ENCODE results near the gene MYF5.
"Not testable (repeated sequence)": the region's sequence is repeated elsewhere in the genome, so short reads cannot be mapped to it uniquely, and the experiment has no call there.

MYF5 gene

GRCh38 chr12:80716696-80717469, at the start of gene MYF5:
MYF5 (plus strand) TSS chr12:80716912; CDS start chr12:80717064, 152 bp downstream.
- intact Hi-C loops (cut with DNase I; ENCODE audit: low total_unique reads) = no loop called here
- TF ChIP-seq, protein P1, sequence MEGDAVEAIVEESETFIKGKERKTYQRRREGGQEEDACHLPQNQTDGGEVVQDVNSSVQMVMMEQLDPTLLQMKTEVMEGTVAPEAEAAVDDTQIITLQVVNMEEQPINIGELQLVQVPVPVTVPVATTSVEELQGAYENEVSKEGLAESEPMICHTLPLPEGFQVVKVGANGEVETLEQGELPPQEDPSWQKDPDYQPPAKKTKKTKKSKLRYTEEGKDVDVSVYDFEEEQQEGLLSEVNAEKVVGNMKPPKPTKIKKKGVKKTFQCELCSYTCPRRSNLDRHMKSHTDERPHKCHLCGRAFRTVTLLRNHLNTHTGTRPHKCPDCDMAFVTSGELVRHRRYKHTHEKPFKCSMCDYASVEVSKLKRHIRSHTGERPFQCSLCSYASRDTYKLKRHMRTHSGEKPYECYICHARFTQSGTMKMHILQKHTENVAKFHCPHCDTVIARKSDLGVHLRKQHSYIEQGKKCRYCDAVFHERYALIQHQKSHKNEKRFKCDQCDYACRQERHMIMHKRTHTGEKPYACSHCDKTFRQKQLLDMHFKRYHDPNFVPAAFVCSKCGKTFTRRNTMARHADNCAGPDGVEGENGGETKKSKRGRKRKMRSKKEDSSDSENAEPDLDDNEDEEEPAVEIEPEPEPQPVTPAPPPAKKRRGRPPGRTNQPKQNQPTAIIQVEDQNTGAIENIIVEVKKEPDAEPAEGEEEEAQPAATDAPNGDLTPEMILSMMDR (IDR thresholded peaks at IDR 0.05) = no peak
- H3K27me3 ChIP-seq = peaks cover 0 to 15% of the 10 kb centered on the region in 2 donors
- no peak within 1 kb of the TSS for H3K27ac ChIP-seq
- DNase-seq = no peak
- H3K4me3 ChIP-seq = no peak within 1 kb of the TSS
- H3K4me1 ChIP-seq = no peaks in the 10 kb centered on the region
- H3K9me3 ChIP-seq = no peaks in the 10 kb centered on the region
- no peaks in the 10 kb centered on the region for H3K36me3 ChIP-seq

GRCh38 chr12:80670214-80670613, 46.5 kb upstream of the MYF5 start:
- no peak for DNase-seq
- H3K4me3 ChIP-seq = no peak overlapping the region
- H3K36me3 ChIP-seq = no peaks in the 10 kb centered on the region
- no peaks in the 10 kb centered on the region for H3K27me3 ChIP-seq
- H3K9me3 ChIP-seq = no peaks in the 10 kb centered on the region
- TF ChIP-seq, protein P1 (IDR thresholded peaks at IDR 0.05) = no peak
- no peak overlapping the region for H3K27ac ChIP-seq
- intact Hi-C loops (cut with DNase I; ENCODE audit: low total_unique reads) = no loop called here
- no peaks in the 10 kb centered on the region for H3K4me1 ChIP-seq

DNA sequence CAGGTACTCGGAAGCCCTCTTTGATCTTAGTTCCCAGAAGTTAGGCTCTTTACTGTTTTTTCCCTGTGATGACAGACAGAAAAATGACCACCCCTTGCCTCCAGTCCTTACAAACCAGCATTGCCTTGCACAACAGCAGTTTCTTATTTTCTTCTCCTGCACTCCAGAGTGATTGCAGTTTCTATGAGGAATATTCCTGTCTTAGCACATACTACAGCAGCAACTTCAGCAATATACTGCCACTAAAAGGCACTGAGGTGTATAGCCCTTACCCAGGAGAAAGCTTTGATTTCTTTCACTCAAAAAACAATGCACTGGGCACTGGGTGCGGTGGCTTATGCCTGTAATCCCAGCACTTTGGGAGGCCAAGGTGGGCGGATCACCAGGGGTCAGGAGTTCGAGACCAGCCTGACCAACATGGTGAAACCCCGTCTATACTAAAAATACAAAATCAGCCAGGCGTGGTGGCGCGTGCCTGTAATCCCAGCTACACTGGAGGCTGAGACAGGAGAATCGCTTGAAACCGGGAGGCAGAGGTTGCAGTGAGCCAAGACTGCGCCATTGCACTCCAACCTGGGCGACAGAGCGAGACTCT, 40.6 kb upstream of the MYF5 start:
- intact Hi-C loops (cut with DNase I; ENCODE audit: low total_unique reads) = not testable (repeated sequence)

GRCh38 chr12:80676856-80677255, 39.9 kb upstream of the MYF5 start:
- TF ChIP-seq, protein P1 (IDR thresholded peaks at IDR 0.05) = no peak
- intact Hi-C loops (cut with DNase I; ENCODE audit: low total_unique reads) = no loop called here
- DNase-seq = no peak
- Histone ChIP-seq H3K36me3 (no peaks in the 10 kb centered on the region), H3K4me1 (no peaks in the 10 kb centered on the region), H3K4me3 (no peak overlapping the region), H3K27ac (no peak overlapping the region), H3K9me3 (no peaks in the 10 kb centered on the region), H3K27me3 (no peaks in the 10 kb centered on the region)

More for the DNA sequence above, 40.6 kb upstream of the MYF5 start:
- not testable (repeated sequence) for H3K27ac ChIP-seq, H3K4me3 ChIP-seq, H3K36me3 ChIP-seq, H3K4me1 ChIP-seq, H3K9me3 ChIP-seq, H3K27me3 ChIP-seq, DNase-seq

DNA sequence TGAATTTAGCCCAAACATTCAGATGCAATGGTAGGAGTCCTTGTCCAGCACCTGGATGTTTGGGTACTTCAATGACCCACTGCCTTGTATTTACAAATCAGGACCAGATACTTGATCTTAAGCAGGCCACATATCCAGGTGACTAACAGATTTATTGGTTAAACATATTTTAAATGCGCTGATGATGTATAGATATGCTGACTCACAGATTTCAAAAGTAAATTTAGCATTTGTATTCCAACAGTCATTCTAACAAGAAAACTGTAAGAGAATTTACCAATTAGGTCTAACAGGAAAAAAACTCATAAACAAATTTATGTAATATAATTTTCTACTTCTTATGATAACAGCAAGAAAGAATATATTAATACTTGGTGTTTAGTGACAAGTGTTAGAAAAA, 38.7 kb upstream of the MYF5 start:
- Histone ChIP-seq H3K4me1 (no peaks in the 10 kb centered on the region), H3K9me3 (no peaks in the 10 kb centered on the region), H3K36me3 (no peaks in the 10 kb centered on the region), H3K27ac (no peak overlapping the region), H3K4me3 (no peak overlapping the region), H3K27me3 (no peaks in the 10 kb centered on the region)
- no peak for DNase-seq
- intact Hi-C loops (cut with DNase I; ENCODE audit: low total_unique reads) = no loop called here
- TF ChIP-seq, protein P1 (IDR thresholded peaks at IDR 0.05) = no peak

GRCh38 chr12:80679346-80680131, 37.2 kb upstream of the MYF5 start:
- H3K4me1 ChIP-seq = no peaks in the 10 kb centered on the region
- H3K27me3 ChIP-seq = no peaks in the 10 kb centered on the region
- no peak overlapping the region for H3K4me3 ChIP-seq
- TF ChIP-seq, protein P1 (IDR thresholded peaks at IDR 0.05) = no peak
- no peak overlapping the region for H3K27ac ChIP-seq
- H3K9me3 ChIP-seq = no peaks in the 10 kb centered on the region
- intact Hi-C loops (cut with DNase I; ENCODE audit: low total_unique reads) = no loop called here
- no peaks in the 10 kb centered on the region for H3K36me3 ChIP-seq
- no peak for DNase-seq

All from tibial artery (tissue), 4 donors.